WTC11 (cell line): ENCODE measurements around the gene TRNT1. TPM values are rescaled to one million over a fixed set of nuclear protein-coding genes. Genes with fewer than 3 reads are reported as not detected.

Experiments used
- ATAC-seq: fragments of 200-7000 bp; cut with Tn5 transposase; 2 replicates; pipeline ENCODE4 v1.10.0; 2021; ENCODE audit warnings: mild to moderate bottlenecking, moderate library complexity
- CTCF ChIA-PET: fragments of 300-600 bp; sonication (Branson Sonifier 250); formaldehyde crosslinking; loops from one replicate; lab custom pipeline; 2021; ENCODE audit warnings: antibody characterized with exemption; lab: Charles Lee
- POLR2A ChIA-PET: fragments of 350-600 bp; sonication (Branson Sonifier 250); formaldehyde crosslinking; loops from one replicate; lab custom pipeline; 2021; ENCODE audit warnings: antibody characterized with exemption; lab: Charles Lee
- DNase-seq: peaks from one replicate; pipeline ENCODE4 v3.0.0; 2021; ENCODE audit warnings: low spot score
- H3K27ac Mint-ChIP-seq: 2 replicates; pipeline ENCODE4 v1.8.0; 2021; ENCODE audit warnings: mixed read lengths
- H3K27me3 Mint-ChIP-seq: 2 replicates; pipeline ENCODE4 v1.8.0; 2021; ENCODE audit warnings: low read depth, mild to moderate bottlenecking, moderate library complexity, mixed read lengths
- H3K36me3 Mint-ChIP-seq: 2 replicates; pipeline ENCODE4 v1.8.0; 2021; ENCODE audit warnings: mixed read lengths
- H3K4me1 Mint-ChIP-seq: 2 replicates; pipeline ENCODE4 v1.8.0; 2022; ENCODE audit warnings: mixed read lengths
- H3K4me3 Mint-ChIP-seq: 2 replicates; pipeline ENCODE4 v1.8.0; 2021; ENCODE audit warnings: mild to moderate bottlenecking, moderate library complexity, mixed read lengths
- H3K9me3 Mint-ChIP-seq: 2 replicates; pipeline ENCODE4 v1.8.0; 2021; ENCODE audit warnings: mixed read lengths
- EMX1 ChIP-seq: fragments of 250-450 bp; sonication (Bioruptor Pico); IDR thresholded peaks from 2 replicates; pipeline ENCODE4 v1.8.0; 2021; ENCODE audit warnings: mild to moderate bottlenecking
- GTF2I ChIP-seq: fragments of 250-450 bp; sonication (Bioruptor Pico); conservative IDR thresholded peaks from 2 replicates; pipeline ENCODE4 v1.4.0; 2021; ENCODE audit warnings: mild to moderate bottlenecking
- KAT7 ChIP-seq: sonication (generic); formaldehyde crosslinking; IDR thresholded peaks from 2 replicates; pipeline ENCODE4 v1.8.1; 2023; ENCODE audit warnings: missing genetic modification reagents, mild to moderate bottlenecking, borderline replicate concordance
- MXD4 ChIP-seq: fragments of 250-450 bp; sonication (Bioruptor Pico); IDR thresholded peaks from 2 replicates; pipeline ENCODE4 v1.8.0; 2021; ENCODE audit warnings: mild to moderate bottlenecking, moderate library complexity, borderline replicate concordance
- MYBL2 ChIP-seq: sonication (generic); formaldehyde crosslinking; IDR thresholded peaks from 2 replicates; pipeline ENCODE4 v1.8.1; 2023; ENCODE audit warnings: mild to moderate bottlenecking, moderate library complexity, missing genetic modification reagents
- NFYB ChIP-seq: sonication (generic); formaldehyde crosslinking; conservative IDR thresholded peaks from 2 replicates; pipeline ENCODE4 v1.8.0; 2022; ENCODE audit warnings: low read depth, missing genetic modification reagents
- NR2C2 ChIP-seq: sonication (generic); formaldehyde crosslinking; IDR thresholded peaks from 2 replicates; pipeline ENCODE4 v1.8.0; 2022; ENCODE audit warnings: mild to moderate bottlenecking, missing genetic modification reagents
- RORB ChIP-seq: fragments of 250-450 bp; sonication (Bioruptor Pico); IDR thresholded peaks from 2 replicates; pipeline ENCODE4 v1.9.0; 2021; ENCODE audit warnings: mild to moderate bottlenecking
- SOX15 ChIP-seq: fragments of 250-450 bp; sonication (Bioruptor Pico); IDR thresholded peaks from 2 replicates; pipeline ENCODE4 v1.9.0; 2021; ENCODE audit warnings: mild to moderate bottlenecking
- SP1 ChIP-seq: sonication (generic); formaldehyde crosslinking; conservative IDR thresholded peaks from 2 replicates; pipeline ENCODE4 v1.8.1; 2022; ENCODE audit warnings: missing genetic modification reagents
- TEAD1 ChIP-seq: sonication (generic); formaldehyde crosslinking; IDR thresholded peaks from 2 replicates; pipeline ENCODE4 v1.8.0; 2022; ENCODE audit warnings: mild to moderate bottlenecking, missing genetic modification reagents
- ZNF121 ChIP-seq: sonication (generic); formaldehyde crosslinking; IDR thresholded peaks from 2 replicates; pipeline ENCODE4 v1.8.0; 2023; ENCODE audit warnings: missing genetic modification reagents
- ZNF416 ChIP-seq: fragments of 250-450 bp; sonication (Bioruptor Pico); IDR thresholded peaks from 2 replicates; pipeline ENCODE4 v1.9.0; 2021; ENCODE audit warnings: mild to moderate bottlenecking, inconsistent platforms
- ZNF671 ChIP-seq: fragments of 250-450 bp; sonication (Bioruptor Pico); IDR thresholded peaks from 2 replicates; pipeline ENCODE4 v1.8.0; 2021; ENCODE audit warnings: mild to moderate bottlenecking
- total RNA-seq: library from RNA; stranded (reverse); gene quantifications from 3 replicates; pipeline ENCODE4 v1.2.3, GENCODE V29; 2021
- TF ChIP-seq, protein P1 (sequence below): sonication (generic); formaldehyde crosslinking; IDR thresholded peaks from 2 replicates; pipeline ENCODE4 v1.8.0; 2022; ENCODE audit warnings: mild to moderate bottlenecking, missing genetic modification reagents
- TF ChIP-seq, protein P2 (sequence below): sonication (generic); formaldehyde crosslinking; IDR thresholded peaks from 2 replicates; pipeline ENCODE4 v1.8.1; 2022; ENCODE audit warnings: low read depth, missing genetic modification reagents, borderline replicate concordance
- TF ChIP-seq, protein P3 (sequence below): sonication (generic); formaldehyde crosslinking; conservative IDR thresholded peaks from 2 replicates; pipeline ENCODE4 v1.8.1; 2022; ENCODE audit warnings: mild to moderate bottlenecking, missing genetic modification reagents
- TF ChIP-seq, protein P4 (sequence below): sonication (generic); formaldehyde crosslinking; IDR thresholded peaks from 2 replicates; pipeline ENCODE4 v1.8.1; 2023; ENCODE audit warnings: mild to moderate bottlenecking, missing genetic modification reagents
- TF ChIP-seq, protein P5 (sequence below): sonication (generic); formaldehyde crosslinking; IDR thresholded peaks from 2 replicates; pipeline ENCODE4 v1.8.1; 2023; ENCODE audit warnings: mild to moderate bottlenecking, missing genetic modification reagents, moderate library complexity
- TF ChIP-seq, protein P6 (sequence below): sonication (generic); formaldehyde crosslinking; IDR thresholded peaks from 2 replicates; pipeline ENCODE4 v1.8.1; 2023; ENCODE audit warnings: mild to moderate bottlenecking, missing genetic modification reagents
- TF ChIP-seq, protein P7 (sequence below): fragments of 250-450 bp; sonication (Bioruptor Pico); conservative IDR thresholded peaks from 2 replicates; pipeline ENCODE4 v1.9.0; 2021; ENCODE audit warnings: mild to moderate bottlenecking

TRNT1 gene
- total RNA-seq, 1 experiment from 2014 or later = 18.8 TPM

DNA sequence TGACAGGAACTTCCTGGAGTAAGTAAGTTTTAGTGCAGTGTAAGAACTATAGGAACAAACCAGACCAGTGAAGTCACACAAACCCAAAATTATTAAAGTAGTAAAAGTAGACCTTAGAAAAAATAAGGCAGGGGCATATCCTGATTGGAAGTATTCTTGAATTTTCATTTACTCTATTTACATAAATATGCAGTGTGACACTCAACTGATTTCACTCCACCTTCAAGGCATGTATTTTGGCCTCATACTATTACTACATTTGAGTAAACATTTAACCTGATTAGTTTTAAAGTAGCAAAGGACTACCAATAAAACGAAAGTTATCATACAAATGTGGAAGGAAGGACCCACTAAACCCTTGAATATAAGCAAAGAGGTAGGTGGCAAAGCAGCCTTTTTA lies 22.8 kb downstream of the TRNT1 start (continued):
- TF ChIP-seq, protein P1, sequence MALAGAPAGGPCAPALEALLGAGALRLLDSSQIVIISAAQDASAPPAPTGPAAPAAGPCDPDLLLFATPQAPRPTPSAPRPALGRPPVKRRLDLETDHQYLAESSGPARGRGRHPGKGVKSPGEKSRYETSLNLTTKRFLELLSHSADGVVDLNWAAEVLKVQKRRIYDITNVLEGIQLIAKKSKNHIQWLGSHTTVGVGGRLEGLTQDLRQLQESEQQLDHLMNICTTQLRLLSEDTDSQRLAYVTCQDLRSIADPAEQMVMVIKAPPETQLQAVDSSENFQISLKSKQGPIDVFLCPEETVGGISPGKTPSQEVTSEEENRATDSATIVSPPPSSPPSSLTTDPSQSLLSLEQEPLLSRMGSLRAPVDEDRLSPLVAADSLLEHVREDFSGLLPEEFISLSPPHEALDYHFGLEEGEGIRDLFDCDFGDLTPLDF (CRISPR knock-in tag) = no peak
- TF ChIP-seq MXD4 = no peak
- TF ChIP-seq SP1 (CRISPR knock-in tag) = no peak
- TF ChIP-seq, protein P2, sequence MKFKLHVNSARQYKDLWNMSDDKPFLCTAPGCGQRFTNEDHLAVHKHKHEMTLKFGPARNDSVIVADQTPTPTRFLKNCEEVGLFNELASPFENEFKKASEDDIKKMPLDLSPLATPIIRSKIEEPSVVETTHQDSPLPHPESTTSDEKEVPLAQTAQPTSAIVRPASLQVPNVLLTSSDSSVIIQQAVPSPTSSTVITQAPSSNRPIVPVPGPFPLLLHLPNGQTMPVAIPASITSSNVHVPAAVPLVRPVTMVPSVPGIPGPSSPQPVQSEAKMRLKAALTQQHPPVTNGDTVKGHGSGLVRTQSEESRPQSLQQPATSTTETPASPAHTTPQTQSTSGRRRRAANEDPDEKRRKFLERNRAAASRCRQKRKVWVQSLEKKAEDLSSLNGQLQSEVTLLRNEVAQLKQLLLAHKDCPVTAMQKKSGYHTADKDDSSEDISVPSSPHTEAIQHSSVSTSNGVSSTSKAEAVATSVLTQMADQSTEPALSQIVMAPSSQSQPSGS (CRISPR knock-in tag) = no peak

DNA sequence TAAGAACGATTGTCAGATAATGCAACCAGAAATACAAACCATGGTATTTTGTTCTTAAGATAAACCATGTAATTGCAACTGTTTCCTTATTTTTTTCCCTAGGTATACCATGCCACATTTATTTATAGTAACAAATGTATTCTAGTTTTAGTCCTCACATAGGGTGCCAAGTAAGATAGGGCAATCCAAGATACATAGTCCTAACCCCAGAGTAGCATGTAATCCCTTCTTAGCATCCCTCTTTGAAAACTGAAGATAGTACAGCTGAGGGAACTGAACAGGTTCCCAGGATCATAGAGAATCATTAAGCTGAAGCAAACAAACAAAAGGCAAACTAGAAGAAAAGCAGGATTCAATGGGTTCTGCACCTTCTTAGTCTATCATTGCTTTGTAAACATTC lies 24.8 kb downstream of the TRNT1 start:
- Mint-ChIP-seq H3K36me3 (peaks cover 55% of the 10 kb centered on the region), H3K27me3 (no peaks in the 10 kb centered on the region), H3K4me1 (no peaks in the 10 kb centered on the region), H3K27ac (no peak overlapping the region), H3K4me3 (no peak overlapping the region), H3K9me3 (no peaks in the 10 kb centered on the region)
- ChIA-PET POLR2A (no interaction called here), CTCF (no interaction called here)
- ATAC-seq (no peak), DNase-seq (no peak)
- TF ChIP-seq GTF2I (CRISPR knock-in tag) (no peak), ZNF416 (CRISPR knock-in tag) (no peak), TEAD1 (CRISPR knock-in tag) (no peak), MYBL2 (CRISPR knock-in tag) (no peak), NR2C2 (CRISPR knock-in tag) (no peak), ZNF121 (CRISPR knock-in tag) (no peak), ZNF671 (CRISPR knock-in tag) (no peak), SOX15 (no peak), KAT7 (CRISPR knock-in tag) (no peak), NFYB (CRISPR knock-in tag) (no peak), EMX1 (no peak), RORB (CRISPR knock-in tag) (no peak)
- TF ChIP-seq, protein P3, sequence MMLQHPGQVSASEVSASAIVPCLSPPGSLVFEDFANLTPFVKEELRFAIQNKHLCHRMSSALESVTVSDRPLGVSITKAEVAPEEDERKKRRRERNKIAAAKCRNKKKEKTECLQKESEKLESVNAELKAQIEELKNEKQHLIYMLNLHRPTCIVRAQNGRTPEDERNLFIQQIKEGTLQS (CRISPR knock-in tag) = no peak
- TF ChIP-seq, protein P4, sequence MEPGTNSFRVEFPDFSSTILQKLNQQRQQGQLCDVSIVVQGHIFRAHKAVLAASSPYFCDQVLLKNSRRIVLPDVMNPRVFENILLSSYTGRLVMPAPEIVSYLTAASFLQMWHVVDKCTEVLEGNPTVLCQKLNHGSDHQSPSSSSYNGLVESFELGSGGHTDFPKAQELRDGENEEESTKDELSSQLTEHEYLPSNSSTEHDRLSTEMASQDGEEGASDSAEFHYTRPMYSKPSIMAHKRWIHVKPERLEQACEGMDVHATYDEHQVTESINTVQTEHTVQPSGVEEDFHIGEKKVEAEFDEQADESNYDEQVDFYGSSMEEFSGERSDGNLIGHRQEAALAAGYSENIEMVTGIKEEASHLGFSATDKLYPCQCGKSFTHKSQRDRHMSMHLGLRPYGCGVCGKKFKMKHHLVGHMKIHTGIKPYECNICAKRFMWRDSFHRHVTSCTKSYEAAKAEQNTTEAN = no peak
- TF ChIP-seq, protein P5, sequence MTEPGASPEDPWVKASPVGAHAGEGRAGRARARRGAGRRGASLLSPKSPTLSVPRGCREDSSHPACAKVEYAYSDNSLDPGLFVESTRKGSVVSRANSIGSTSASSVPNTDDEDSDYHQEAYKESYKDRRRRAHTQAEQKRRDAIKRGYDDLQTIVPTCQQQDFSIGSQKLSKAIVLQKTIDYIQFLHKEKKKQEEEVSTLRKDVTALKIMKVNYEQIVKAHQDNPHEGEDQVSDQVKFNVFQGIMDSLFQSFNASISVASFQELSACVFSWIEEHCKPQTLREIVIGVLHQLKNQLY (CRISPR knock-in tag) = no peak
- TF ChIP-seq, protein P6, sequence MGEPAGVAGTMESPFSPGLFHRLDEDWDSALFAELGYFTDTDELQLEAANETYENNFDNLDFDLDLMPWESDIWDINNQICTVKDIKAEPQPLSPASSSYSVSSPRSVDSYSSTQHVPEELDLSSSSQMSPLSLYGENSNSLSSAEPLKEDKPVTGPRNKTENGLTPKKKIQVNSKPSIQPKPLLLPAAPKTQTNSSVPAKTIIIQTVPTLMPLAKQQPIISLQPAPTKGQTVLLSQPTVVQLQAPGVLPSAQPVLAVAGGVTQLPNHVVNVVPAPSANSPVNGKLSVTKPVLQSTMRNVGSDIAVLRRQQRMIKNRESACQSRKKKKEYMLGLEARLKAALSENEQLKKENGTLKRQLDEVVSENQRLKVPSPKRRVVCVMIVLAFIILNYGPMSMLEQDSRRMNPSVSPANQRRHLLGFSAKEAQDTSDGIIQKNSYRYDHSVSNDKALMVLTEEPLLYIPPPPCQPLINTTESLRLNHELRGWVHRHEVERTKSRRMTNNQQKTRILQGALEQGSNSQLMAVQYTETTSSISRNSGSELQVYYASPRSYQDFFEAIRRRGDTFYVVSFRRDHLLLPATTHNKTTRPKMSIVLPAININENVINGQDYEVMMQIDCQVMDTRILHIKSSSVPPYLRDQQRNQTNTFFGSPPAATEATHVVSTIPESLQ = no peak
- TF ChIP-seq, protein P7, sequence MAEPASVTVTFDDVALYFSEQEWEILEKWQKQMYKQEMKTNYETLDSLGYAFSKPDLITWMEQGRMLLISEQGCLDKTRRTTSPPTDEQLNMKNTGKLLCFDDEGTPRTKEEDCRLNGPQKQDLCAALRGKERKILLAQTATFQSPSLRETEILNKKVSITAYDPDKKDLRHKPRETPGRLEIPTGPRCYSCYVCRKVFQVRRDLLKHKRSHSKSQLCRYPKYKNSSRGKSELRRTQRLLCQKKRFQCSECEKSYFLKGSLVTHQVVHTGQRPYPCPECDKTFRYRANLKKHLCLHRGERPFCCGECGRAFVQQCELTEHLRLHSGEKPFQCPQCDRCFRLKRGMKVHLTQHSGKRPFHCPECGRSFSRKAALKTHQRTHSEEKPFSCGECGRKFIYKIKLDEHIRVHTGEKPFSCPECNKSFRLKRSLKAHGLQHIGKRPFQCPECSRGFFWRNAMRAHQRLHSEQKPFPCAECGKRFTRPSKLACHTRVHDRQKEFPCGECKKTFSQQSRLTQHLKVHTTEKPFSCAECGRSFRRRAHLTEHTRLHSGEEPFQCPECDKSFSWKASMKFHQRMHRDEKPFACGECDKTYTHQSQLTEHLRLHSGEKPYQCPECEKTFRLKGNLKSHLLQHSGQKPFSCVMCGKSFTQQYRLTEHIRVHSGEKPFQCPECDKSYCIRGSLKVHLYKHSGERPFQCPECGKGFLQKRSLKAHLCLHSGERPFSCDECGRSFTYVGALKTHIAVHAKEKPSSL (CRISPR knock-in tag) = no peak
